ENCODE data around the gene ESPNL.

The ESPNL gene

GRCh38 chr2:238127165-238128060 lies 27.3 kb downstream of the ESPNL start:
- no peak overlapping the region for H3K4me2 ChIP-seq (ENCODE audit: insufficient read depth, low read length)
- no peaks in the 10 kb centered on the region for H3K36me3 ChIP-seq (ENCODE audit: insufficient read depth, low read length)
- H3K27ac ChIP-seq (ENCODE audit: low read length) = no peak overlapping the region
- no peaks in the 10 kb centered on the region for H3K27me3 ChIP-seq (ENCODE audit: insufficient read depth, low read length, poor library complexity)
- TF ChIP-seq, protein P1, sequence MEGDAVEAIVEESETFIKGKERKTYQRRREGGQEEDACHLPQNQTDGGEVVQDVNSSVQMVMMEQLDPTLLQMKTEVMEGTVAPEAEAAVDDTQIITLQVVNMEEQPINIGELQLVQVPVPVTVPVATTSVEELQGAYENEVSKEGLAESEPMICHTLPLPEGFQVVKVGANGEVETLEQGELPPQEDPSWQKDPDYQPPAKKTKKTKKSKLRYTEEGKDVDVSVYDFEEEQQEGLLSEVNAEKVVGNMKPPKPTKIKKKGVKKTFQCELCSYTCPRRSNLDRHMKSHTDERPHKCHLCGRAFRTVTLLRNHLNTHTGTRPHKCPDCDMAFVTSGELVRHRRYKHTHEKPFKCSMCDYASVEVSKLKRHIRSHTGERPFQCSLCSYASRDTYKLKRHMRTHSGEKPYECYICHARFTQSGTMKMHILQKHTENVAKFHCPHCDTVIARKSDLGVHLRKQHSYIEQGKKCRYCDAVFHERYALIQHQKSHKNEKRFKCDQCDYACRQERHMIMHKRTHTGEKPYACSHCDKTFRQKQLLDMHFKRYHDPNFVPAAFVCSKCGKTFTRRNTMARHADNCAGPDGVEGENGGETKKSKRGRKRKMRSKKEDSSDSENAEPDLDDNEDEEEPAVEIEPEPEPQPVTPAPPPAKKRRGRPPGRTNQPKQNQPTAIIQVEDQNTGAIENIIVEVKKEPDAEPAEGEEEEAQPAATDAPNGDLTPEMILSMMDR (IDR thresholded peaks at IDR 0.05; ENCODE audit: borderline replicate concordance, extremely low read depth, low read length, poor library complexity, severe bottlenecking) = no peak
- no peak for TF ChIP-seq EZH2 (IDR thresholded peaks at IDR 0.05; ENCODE audit: borderline replicate concordance, low read depth, low read length, severe bottlenecking)
- no peaks in the 10 kb centered on the region; the same call in 1 of the 2 replicates for H4K20me1 ChIP-seq (ENCODE audit: insufficient read depth, low read length)
- no peak overlapping the region for H3K9ac ChIP-seq (ENCODE audit: low read depth, low read length)
- no peak overlapping the region for H2AFZ ChIP-seq (ENCODE audit: low read depth, low read length)
- H3K79me2 ChIP-seq (ENCODE audit: insufficient read depth, low read length) = no peaks in the 10 kb centered on the region
- H3K4me1 ChIP-seq (ENCODE audit: insufficient read depth, low read length) = no peaks in the 10 kb centered on the region
- ATAC-seq (ENCODE audit: insufficient read depth, low read depth) (peak; percentile 42; the same call in 1 of the 3 replicates), DNase-seq (no peak)
- no peak overlapping the region for H3K4me3 ChIP-seq (ENCODE audit: low read depth in 1 of 2, low read length in 2 of 2)
- no peaks in the 10 kb centered on the region for H3K9me3 ChIP-seq (ENCODE audit: insufficient read depth, low read length, severe bottlenecking)

- Histone ChIP-seq H2AFZ (ENCODE audit: low read depth, low read length) (no peak overlapping the region), H3K4me1 (ENCODE audit: insufficient read depth, low read length) (no peaks in the 10 kb centered on the region), H3K9ac (ENCODE audit: low read depth, low read length) (no peak overlapping the region), H3K9me3 (ENCODE audit: insufficient read depth, low read length, severe bottlenecking) (no peaks in the 10 kb centered on the region), H3K36me3 (ENCODE audit: insufficient read depth, low read length) (no peaks in the 10 kb centered on the region), H3K27me3 (ENCODE audit: insufficient read depth, low read length, poor library complexity) (no peaks in the 10 kb centered on the region), H4K20me1 (ENCODE audit: insufficient read depth, low read length) (no peaks in the 10 kb centered on the region; the same call in 1 of the 2 replicates), H3K27ac (ENCODE audit: low read length) (no peak overlapping the region), H3K79me2 (ENCODE audit: insufficient read depth, low read length) (no peaks in the 10 kb centered on the region), H3K4me3 (ENCODE audit: low read depth in 1 of 2, low read length in 2 of 2) (no peak overlapping the region), H3K4me2 (ENCODE audit: insufficient read depth, low read length) (no peak overlapping the region)
- TF ChIP-seq, protein P1 (IDR thresholded peaks at IDR 0.05; ENCODE audit: borderline replicate concordance, extremely low read depth, low read length, poor library complexity, severe bottlenecking) = no peak
- no peak for TF ChIP-seq EZH2 (IDR thresholded peaks at IDR 0.05; ENCODE audit: borderline replicate concordance, low read depth, low read length, severe bottlenecking)
- no peak for DNase-seq
- no peak for ATAC-seq (ENCODE audit: insufficient read depth, low read depth)
These were observed 27.9 kb downstream of the ESPNL start for GRCh38 chr2:238128061-238128440.

GRCh38 chr2:238128534-238129001 lies 28.4 kb downstream of the ESPNL start:
- TF ChIP-seq, protein P1 (IDR thresholded peaks at IDR 0.05; ENCODE audit: borderline replicate concordance, extremely low read depth, low read length, poor library complexity, severe bottlenecking) = no peak
- no peak for TF ChIP-seq EZH2 (IDR thresholded peaks at IDR 0.05; ENCODE audit: borderline replicate concordance, low read depth, low read length, severe bottlenecking)
- Histone ChIP-seq H2AFZ (ENCODE audit: low read depth, low read length) (no peak overlapping the region), H3K9me3 (ENCODE audit: insufficient read depth, low read length, severe bottlenecking) (no peaks in the 10 kb centered on the region), H3K36me3 (ENCODE audit: insufficient read depth, low read length) (no peaks in the 10 kb centered on the region), H3K4me1 (ENCODE audit: insufficient read depth, low read length) (no peaks in the 10 kb centered on the region), H3K4me2 (ENCODE audit: insufficient read depth, low read length) (no peak overlapping the region), H3K4me3 (ENCODE audit: low read depth in 1 of 2, low read length in 2 of 2) (no peak overlapping the region), H3K27ac (ENCODE audit: low read length) (no peak overlapping the region), H4K20me1 (ENCODE audit: insufficient read depth, low read length) (no peaks in the 10 kb centered on the region; the same call in 1 of the 2 replicates), H3K9ac (ENCODE audit: low read depth, low read length) (no peak overlapping the region), H3K79me2 (ENCODE audit: insufficient read depth, low read length) (no peaks in the 10 kb centered on the region), H3K27me3 (ENCODE audit: insufficient read depth, low read length, poor library complexity) (no peaks in the 10 kb centered on the region)
- no peak for DNase-seq
- no peak for ATAC-seq (ENCODE audit: insufficient read depth, low read depth)

Measured in DND-41 (cell line).